GM19025 (cell line): ENCODE results near the gene GSAP.
"Not testable (repeated sequence)": the region's sequence is repeated elsewhere in the genome, so short reads cannot be mapped to it uniquely, and the experiment has no call there.

Experiments used
- ATAC-seq: cut with Tn5 transposase; IDR thresholded peaks from one replicate; pipeline ENCODE4 v1.9.1; 2021; ENCODE audit warnings: mild to moderate bottlenecking, low read depth, moderate library complexity; ENCODE audit not compliant: unreplicated experiment

GSAP gene

DNA sequence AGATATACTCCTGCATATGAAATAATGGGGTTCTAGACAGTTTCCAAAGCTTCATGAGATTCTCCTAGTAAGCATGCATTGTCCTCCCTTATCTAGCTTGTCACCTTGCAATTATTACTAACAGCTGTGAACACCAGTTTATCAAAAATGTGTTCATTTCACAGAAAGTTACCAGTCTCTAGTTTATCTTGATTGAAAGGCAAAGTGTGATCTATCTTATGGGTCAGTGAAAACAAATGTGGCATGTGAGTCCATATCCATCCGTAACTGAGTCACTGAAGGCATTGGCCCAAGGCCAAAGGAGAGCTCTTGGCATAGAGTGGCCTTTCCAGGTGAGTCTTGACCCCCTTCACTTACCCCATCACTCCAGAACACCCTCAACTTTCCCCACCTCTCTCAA is 53.2 kb downstream of the GSAP start:
- ATAC-seq = no peak

DNA sequence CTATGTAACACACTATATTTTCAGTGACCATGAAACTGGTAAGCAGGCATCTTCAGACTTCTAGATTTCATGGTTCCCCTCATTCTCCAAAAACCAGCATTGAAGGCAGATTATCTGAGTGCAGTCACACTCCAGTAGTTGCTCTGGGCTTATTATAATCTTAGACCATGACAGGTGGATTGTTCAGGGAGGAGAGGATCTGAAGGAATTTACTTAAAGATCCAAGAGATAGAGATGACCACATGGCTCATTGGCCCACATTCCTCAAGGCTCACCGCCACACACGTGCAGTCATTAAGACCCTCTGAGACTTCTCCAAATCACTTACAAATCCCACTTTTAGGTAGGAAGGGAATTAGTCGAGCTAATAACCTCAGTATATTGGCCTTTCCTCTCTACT is 55.2 kb downstream of the GSAP start:
- no peak for ATAC-seq

- ATAC-seq = no peak
Observed at GRCh38 chr7:77360104-77360503, 56.0 kb downstream of the GSAP start.

DNA sequence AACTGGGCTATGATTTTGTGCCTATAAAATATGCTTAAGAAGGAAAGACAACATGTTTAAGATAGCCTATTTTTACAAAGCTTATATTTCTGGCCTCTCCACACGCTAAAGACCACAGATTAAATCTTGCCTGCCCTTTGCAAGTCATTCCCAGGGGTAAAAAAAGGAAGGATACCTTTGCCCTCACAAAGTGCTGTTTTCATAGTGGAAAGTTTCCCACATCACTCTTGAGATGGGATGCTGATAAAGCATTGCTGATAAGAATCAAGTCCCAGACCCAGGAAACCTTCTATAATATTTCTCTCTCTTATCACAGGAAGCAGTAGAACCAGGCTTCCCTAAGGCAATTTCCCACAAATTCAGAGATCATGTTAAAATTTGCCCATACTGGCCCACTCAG is 56.5 kb downstream of the GSAP start:
- no peak for ATAC-seq

DNA sequence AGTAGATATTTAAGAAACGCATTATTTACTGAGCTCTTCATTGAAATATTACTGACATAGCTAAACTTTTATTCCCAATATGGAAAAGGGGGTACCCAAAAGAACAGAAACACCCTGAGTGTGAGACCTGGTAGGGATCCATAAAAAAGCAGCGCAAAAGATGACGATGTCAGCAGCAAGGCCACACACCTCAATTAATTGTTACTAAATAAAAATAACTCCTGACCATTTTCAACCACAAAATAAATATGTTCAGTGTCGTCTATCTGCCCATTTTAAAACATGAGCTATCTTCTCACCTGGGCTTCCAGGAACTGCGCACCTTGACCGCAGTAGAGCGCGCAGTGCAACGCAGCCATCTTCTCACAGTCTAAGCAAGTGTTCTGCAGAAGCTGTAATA is 61.2 kb downstream of the GSAP start:
- ATAC-seq = no peak

DNA sequence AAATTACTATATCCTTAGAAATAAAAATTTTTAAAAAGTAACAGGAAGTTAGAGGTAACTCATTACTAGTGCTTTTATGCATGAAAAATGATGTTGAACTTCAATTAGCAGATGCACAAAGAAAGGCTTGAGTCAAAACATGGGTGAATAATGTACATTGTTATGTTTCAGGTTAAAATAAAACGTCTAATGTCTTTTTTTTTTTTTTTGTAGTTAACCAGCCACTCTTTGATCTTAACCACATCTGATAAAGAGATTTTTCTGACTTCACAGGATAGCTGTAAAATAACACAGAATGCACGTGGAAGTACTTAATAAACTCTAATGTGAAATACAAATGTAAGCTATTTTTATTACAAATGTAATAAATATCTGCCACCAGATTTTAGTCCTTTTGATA is 61.7 kb downstream of the GSAP start:
- no peak for ATAC-seq

- no peak for ATAC-seq
Observed at GRCh38 chr7:77353911-77354310, 62.2 kb downstream of the GSAP start.

DNA sequence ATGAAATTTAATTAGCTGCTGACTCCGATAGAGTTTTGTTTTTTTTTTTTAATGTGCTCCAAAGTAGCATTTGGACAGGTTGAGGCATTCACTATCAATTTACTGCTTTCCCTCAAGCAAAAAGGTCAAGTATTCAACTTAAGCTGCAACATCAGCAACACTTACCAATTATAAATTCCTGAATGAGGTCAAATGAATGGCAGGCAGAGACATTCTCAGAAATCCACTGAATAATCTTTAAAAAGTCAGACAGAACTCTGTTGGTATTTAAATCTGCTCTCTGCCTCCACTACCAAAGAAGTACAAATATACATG is 62.8 kb downstream of the GSAP start:
- no peak for ATAC-seq

GRCh38 chr7:77352665-77353406 is 63.3 kb downstream of the GSAP start:
- no peak for ATAC-seq

DNA sequence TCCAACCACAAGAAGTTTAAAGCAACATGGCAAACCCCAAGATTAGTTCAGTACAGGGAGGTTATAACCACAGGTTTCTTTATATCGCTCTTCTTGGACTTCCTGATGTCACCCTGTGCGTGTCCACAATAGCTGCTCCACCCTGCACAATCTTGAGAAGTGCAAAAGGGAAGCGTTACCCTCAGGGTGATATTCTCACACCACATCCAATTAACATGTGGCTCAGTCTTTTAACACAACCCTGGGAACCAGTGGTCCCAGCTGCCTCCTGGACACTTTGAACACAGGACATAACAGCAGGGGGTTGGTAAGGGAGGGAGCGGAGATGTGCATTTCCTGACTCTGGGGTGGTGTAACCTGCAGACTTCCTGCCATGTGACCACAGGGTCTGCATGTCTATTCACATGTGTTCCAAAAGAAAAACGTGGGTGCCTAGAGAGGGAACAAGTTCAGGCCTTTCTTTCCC is 64.6 kb downstream of the GSAP start:
- peak; percentile 90 for ATAC-seq

DNA sequence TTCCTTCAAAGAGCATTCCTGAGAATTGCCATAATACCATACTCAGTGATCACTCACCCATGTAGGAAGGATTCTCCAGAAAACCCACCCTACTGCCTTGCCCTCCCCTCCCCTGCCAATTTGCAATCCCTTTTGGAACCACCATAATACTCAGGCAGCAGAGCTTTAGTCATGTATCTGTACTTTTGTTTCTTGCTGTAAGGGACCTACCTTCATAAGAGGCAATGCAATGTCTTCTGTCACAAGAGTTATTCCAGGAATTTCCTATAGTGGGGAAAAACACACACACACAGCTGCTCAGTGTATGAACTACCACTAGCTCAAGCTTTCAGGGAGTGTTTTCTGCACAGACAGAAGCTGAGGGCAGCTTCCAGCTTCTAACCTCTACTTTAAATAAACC is 67.0 kb downstream of the GSAP start:
- ATAC-seq = no peak

- ATAC-seq = no peak
Observed at GRCh38 chr7:77348371-77348813, 67.8 kb downstream of the GSAP start.

DNA sequence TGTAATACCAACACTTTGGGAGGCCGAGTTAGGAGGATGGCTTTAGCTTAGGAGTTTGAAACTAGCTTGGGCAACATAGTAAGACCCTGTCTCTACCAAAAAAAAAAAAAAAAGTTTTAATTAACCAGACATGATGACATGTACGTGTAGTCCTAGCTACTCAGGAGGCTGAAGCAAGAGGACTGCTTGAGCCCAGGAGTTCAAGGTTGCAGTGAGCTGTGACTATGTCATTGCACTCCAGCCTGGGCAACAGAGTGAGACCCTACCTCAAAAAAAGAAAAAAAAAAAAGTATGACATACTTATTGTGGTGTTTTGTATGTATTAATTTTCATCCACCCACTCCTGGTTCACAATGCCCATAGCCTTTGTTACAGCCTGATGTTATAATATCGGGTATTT is 69.7 kb downstream of the GSAP start:
- ATAC-seq = no peak

DNA sequence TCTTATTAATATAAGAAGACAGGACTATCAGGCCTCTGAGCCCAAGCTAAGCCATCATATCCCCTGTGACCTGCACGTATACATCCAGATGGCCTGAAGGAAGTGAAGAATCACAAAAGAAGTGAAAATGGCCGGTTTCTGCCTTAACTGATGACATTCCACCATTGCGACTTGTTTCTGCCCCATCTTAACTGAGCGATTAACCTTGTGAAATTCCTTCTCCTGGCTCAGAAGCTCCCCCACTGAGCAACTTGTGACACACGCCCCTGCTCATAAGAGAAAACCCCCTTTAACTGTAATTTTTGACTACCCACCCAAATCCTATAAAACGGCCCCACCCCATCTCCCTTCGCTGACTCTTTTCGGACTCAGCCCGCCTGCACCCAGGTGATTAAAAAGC is 70.7 kb downstream of the GSAP start:
- not testable (repeated sequence) for ATAC-seq

GRCh38 chr7:77339726-77340125 is 76.4 kb downstream of the GSAP start:
- no peak for ATAC-seq

DNA sequence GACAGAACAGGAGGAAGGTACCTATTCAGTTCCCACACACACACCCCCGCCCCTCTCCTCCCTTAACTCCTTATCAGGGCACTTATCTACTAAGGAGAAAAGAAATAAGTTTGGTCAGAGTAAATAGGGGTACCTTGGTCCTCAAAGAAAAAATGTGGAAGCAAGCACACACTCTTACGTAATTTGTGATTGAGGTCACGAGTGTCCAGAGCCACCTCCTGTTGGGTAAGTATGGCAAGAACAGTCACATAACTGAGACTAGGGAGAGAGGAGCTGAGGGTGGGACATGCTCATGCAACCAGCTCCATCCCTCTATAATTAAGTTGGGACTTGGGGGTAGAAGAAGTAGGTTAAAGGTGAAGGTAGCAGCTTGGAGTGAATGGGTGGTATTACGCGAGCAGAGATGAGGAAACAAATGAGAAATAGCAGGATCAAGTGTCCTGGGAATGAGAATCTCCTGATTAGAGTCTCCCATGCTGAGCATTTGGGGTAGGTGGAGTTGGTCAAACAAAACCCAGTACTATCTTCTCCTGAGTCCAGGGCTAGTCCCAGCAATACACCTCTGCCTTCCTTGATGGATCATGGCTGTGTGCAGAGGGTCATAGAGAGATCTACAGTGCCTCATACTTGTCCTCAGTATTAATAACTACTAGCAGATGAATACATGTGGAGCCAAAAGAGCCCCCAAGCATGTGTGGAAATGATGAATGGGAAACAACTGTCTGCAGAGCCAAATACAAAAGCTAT is 77.1 kb downstream of the GSAP start:
- ATAC-seq = no peak

- no peak for ATAC-seq
Observed at GRCh38 chr7:77338260-77338659, 77.9 kb downstream of the GSAP start.

DNA sequence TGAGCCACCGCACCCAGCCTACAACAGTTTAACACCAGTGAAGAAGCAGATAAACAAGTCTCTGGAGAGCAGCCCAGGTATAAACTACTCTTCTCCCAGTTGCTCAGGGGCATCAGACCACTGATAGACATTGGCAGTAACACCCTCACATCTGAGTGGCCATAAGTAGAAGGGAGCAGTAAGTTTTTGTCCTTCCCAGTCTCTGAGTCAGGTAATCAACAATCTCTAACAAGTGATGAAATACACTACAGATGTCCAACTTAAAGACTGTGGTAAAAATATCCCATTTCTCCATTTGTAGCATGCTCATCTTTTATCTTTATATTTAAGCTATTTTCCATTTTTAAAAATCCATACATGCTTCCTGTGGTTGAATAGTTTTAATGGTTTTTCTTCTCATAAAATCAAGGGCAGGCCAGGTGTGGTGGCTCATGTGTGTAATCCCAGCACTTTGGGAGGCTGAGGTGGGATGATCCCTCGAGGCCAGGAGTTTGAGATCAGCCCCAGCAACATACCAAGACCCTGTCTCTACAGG is 78.6 kb downstream of the GSAP start:
- no peak for ATAC-seq

DNA sequence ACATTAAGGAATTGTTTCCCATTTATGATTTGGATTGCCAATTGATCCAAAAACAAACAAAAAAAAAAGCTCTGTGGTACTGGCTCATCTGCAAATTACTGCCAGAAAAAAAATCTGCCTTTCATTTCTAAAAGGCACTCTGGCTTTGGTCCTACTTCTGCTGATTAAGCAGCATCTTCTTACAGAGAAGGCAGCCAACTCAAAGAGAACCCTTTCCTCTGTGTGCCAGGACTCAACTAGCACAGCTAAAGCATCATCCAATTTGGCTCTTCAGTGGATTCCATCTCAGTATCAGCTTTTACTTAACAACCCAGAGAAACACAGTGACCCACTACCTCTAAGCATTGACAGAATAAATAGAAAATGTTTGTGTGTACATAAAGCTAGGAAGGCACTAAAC is 80.6 kb downstream of the GSAP start:
- no peak for ATAC-seq

- ATAC-seq = not testable (repeated sequence)
Observed at GRCh38 chr7:77334039-77334438, 82.1 kb downstream of the GSAP start.

DNA sequence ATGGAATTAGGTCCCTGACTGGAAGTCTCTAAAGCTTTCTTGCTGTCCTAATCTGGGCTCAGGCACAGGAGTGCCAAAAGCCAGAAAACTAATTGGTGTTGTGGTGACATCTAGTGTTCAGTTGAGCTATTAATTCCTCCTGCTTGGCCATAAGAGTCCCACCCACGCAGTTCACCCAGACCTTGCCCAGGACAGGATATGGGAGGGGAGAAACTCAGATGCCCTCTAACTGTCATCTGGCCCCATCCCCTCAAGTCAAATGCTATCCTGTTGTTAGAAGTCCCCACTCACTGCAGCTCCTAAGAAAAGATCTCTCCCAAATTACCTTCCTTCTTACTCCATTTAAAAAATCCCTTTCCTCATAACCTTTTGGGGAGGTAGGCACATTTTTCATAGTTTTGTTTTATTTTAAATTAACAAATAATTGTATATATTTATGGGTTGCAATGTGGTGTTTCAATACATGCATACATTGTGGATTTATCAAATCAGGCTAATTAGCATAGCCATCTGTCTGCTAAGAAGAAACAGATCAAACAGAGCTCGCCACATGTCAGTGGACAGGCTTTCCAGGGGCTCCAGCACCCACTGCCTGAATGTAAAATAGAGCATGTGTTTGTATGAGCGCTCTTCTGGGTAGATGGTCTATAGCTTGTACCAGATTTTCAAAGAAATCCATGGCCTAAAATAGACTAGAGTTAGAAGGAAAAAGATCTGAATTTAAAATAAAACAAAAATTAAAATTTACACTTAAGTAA is 84.0 kb downstream of the GSAP start:
- peak; percentile 79 for ATAC-seq
